ENCODE data around the gene RASSF4.

DNA sequence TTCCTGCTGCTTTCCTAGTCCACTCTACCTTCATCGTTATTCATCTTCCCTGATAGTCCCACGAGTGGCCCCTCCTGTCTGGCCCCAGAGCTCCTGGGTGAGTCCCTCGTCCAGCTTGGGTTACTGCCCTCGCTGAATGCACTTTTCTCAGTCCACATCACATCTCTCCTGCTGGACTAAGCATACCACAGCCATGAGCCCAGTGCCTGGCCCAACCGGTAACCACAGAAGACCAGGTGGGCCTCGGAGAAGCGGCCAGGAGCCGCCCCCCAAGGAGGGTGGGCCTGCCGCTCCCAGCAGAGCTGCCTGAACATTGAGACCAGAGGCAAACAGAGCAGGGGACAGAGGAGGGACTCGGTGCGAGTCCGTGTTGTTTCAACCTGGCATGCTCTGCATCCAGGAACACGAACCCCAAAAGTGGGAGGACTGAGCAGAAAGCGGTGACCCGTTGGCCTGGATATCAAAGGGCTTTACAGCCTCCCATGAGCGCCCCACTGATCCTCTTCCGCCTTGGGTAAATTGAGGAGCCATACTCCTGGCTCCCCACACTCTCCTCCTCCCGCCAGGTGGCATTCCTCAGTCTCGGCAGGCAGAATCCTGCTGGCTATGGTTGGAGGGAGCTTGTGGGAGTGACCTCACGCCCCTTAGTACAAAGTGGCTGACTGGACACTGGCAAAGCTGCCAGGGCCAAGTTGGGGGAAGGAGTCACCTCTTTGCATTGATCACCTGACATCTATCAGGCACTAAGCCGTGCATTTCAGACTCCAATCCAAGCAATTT is 35.2 kb upstream of the RASSF4 start:
- TF ChIP-seq EZH2phosphoT487 (IDR thresholded peaks at IDR 0.05; ENCODE audit: insufficient read depth, low read depth) (no peak), EZH2 (IDR thresholded peaks at IDR 0.05; ENCODE audit: insufficient read depth, poor library complexity, severe bottlenecking) (no peak)
